Activated CD8-positive, alpha-beta memory T cell treated with anti-CD3 and anti-CD28 coated beads, Interleukin-2, amount 10 ng/mL, durations not matched to agents 7 days and 5 days (primary cell): ENCODE data around the gene ATRAID. TPM values are rescaled to one million over a fixed set of nuclear protein-coding genes. Genes with fewer than 3 reads are reported as not detected.
A peak's percentile ranks its signal among the peaks of the same experiment; 100 is the strongest.

Experiments
- ATAC-seq: fragments of 150-1000 bp; cut with Tn5 transposase; one replicate; pipeline ENCODE4 v1.10.0; 2021; ENCODE audit warnings: moderate library complexity
- CTCF ChIA-PET: fragments of 350-600 bp; sonication (Branson Sonifier 250); formaldehyde crosslinking; loops from one replicate; lab custom pipeline; 2021; ENCODE audit warnings: antibody characterized with exemption; lab: Charles Lee
- DNase-seq: peaks from one replicate; pipeline ENCODE4 v3.0.0-alpha.2; 2020
- H3K27ac Mint-ChIP-seq: one replicate; pipeline ENCODE4 v1.8.0; 2021; ENCODE audit warnings: mild to moderate bottlenecking, mixed read lengths
- H3K27me3 Mint-ChIP-seq: one replicate; pipeline ENCODE4 v1.8.0; 2021; ENCODE audit warnings: mixed read lengths
- H3K36me3 Mint-ChIP-seq: one replicate; pipeline ENCODE4 v1.8.0; 2021; ENCODE audit warnings: mild to moderate bottlenecking, mixed read lengths
- H3K4me1 Mint-ChIP-seq: one replicate; pipeline ENCODE4 v1.8.0; 2021; ENCODE audit warnings: mixed read lengths
- H3K4me3 Mint-ChIP-seq: one replicate; pipeline ENCODE4 v1.8.0; 2021; ENCODE audit warnings: mild to moderate bottlenecking, moderate library complexity, mixed read lengths
- H3K9me3 Mint-ChIP-seq: one replicate; pipeline ENCODE4 v1.8.0; 2022; ENCODE audit warnings: low read depth, mixed read lengths
- total RNA-seq, 2 experiments: library from RNA; stranded (reverse); gene quantifications; one replicate each; pipeline ENCODE4 v1.2.3, GENCODE V29; 2021

Gene ATRAID
- total RNA-seq, 2 experiments from 2014 or later = 78.6 to 84.0 TPM

DNA sequence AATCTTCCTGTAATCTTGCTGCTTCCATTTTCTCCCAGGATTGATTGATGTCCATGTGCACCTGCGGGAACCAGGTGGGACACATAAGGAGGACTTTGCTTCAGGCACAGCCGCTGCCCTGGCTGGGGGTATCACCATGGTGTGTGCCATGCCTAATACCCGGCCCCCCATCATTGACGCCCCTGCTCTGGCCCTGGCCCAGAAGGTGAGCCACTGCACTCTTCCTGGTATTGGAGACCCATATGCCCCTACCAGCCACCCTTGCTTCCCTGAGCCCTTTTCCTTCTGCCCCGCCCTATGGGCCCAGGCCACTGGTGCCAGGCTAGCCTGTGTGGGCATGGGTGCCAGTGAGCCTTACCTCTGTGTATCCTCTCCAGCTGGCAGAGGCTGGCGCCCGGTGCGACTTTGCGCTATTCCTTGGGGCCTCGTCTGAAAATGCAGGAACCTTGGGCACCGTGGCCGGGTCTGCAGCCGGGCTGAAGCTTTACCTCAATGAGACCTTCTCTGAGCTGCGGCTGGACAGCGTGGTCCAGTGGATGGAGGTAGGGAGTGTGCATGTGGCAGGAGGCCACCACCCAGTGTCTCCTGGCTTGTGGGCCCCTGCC is 25.6 kb downstream of the ATRAID start:
- H3K27ac Mint-ChIP-seq = no peak overlapping the region
- DNase-seq = no peak
- H3K27me3 Mint-ChIP-seq = no peaks in the 10 kb centered on the region
- H3K4me3 Mint-ChIP-seq = no peak overlapping the region
- peaks cover 59% of the 10 kb centered on the region for H3K36me3 Mint-ChIP-seq
- no peaks in the 10 kb centered on the region for H3K9me3 Mint-ChIP-seq
- CTCF ChIA-PET = interaction anchor here (1.9 kb wide), 1 partner anchor 42 kb away, joined by 6 read pairs; no protein-coding TSS in a partner anchor
- ATAC-seq = no peak
- peaks cover 7% of the 10 kb centered on the region for H3K4me1 Mint-ChIP-seq

DNA sequence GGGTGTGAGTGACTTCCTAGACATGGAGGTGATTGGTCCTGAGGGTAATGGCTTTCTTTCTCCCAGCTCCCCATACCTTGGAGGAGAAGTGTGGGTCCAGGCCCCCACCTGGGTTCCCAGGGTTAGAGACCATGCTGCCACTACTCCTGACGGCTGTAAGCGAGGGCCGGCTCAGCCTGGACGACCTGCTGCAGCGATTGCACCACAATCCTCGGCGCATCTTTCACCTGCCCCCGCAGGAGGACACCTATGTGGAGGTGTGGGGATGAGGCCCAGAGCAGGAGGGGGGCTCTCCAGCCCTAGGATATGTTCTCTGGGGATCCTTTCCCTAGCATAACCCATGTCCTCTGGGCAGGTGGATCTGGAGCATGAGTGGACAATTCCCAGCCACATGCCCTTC is 27.1 kb downstream of the ATRAID start:
- no peak for ATAC-seq
- H3K27ac Mint-ChIP-seq = no peak overlapping the region
- CTCF ChIA-PET = no interaction called here
- H3K9me3 Mint-ChIP-seq = no peaks in the 10 kb centered on the region
- DNase-seq = no peak
- no peak overlapping the region for H3K4me3 Mint-ChIP-seq
- peaks cover 7% of the 10 kb centered on the region for H3K4me1 Mint-ChIP-seq
- no peaks in the 10 kb centered on the region for H3K27me3 Mint-ChIP-seq
- H3K36me3 Mint-ChIP-seq = peaks cover 49% of the 10 kb centered on the region

- no peak overlapping the region for H3K4me3 Mint-ChIP-seq
- no peaks in the 10 kb centered on the region for H3K27me3 Mint-ChIP-seq
- peaks cover 7% of the 10 kb centered on the region for H3K4me1 Mint-ChIP-seq
- H3K9me3 Mint-ChIP-seq = no peaks in the 10 kb centered on the region
- DNase-seq (no peak), ATAC-seq (no peak)
- CTCF ChIA-PET = interaction anchor here (1.8 kb wide), 1 partner anchor 40 kb away, joined by 5 read pairs; no protein-coding TSS in a partner anchor
- H3K27ac Mint-ChIP-seq = no peak overlapping the region
- H3K36me3 Mint-ChIP-seq = peaks cover 44% of the 10 kb centered on the region
These were observed 28.6 kb downstream of the ATRAID start for GRCh38 chr2:27240406-27240805.

DNA sequence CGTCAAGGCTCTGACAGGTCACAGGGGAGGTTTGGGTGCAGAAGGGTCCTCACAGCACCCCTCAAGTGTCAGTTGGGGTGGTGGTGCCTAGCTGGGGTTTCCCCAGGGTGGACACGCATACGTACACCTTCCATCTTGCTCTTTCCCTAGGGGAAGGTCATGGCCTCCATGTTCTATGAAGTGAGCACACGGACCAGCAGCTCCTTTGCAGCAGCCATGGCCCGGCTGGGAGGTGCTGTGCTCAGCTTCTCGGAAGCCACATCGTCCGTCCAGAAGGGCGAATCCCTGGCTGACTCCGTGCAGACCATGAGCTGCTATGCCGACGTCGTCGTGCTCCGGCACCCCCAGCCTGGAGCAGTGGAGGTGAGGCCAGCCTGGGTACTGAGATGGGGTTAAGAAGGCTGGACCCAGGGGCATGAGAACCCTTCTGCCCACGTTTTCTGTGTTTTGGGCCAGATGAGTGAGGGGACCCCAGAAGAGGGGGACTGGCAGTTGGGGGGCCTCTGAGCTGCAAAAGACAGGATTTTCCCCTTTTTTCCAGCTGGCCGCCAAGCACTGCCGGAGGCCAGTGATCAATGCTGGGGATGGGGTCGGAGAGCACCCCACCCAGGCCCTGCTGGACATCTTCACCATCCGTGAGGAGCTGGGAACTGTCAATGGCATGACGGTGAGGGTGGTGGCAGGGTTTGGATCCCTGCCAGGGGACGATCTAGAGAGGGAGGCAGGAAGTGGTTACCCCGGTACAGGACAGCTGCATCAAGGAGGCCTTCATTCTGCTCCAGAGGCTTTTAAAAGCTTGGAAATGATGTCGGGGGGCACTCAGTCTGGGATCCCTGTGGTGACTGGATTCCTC is 30.1 kb downstream of the ATRAID start:
- Mint-ChIP-seq H3K27ac (peak overlapping the region; percentile 43), H3K4me1 (peaks cover 7% of the 10 kb centered on the region), H3K27me3 (no peaks in the 10 kb centered on the region), H3K9me3 (no peaks in the 10 kb centered on the region), H3K36me3 (peaks cover 34% of the 10 kb centered on the region), H3K4me3 (no peak overlapping the region)
- ATAC-seq = peak; percentile 20
- DNase-seq = no peak
- CTCF ChIA-PET = interaction anchor here (1.0 to 1.8 kb wide), 3 partner anchors 22 to 38 kb away, joined by 3 to 5 read pairs (median 4); no protein-coding TSS in a partner anchor

DNA sequence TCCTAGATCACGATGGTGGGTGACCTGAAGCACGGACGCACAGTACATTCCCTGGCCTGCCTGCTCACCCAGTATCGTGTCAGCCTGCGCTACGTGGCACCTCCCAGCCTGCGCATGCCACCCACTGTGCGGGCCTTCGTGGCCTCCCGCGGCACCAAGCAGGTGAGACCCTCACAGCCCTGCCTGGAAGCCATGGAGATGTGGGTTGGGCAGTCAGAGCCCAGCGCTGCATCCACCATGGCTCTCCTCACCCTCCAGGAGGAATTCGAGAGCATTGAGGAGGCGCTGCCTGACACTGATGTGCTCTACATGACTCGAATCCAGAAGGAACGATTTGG is 30.7 kb downstream of the ATRAID start:
- Mint-ChIP-seq H3K27me3 (no peaks in the 10 kb centered on the region), H3K4me1 (peaks cover 7% of the 10 kb centered on the region), H3K36me3 (peaks cover 30% of the 10 kb centered on the region), H3K27ac (no peak overlapping the region), H3K4me3 (no peak overlapping the region), H3K9me3 (no peaks in the 10 kb centered on the region)
- DNase-seq = no peak
- CTCF ChIA-PET = interaction anchor here (1.2 kb wide), 1 partner anchor 21 kb away, joined by 4 read pairs; no protein-coding TSS in a partner anchor
- no peak for ATAC-seq

- H3K27ac Mint-ChIP-seq = no peak overlapping the region
- CTCF ChIA-PET = no interaction called here
- ATAC-seq = no peak
- H3K27me3 Mint-ChIP-seq = peaks cover 6% of the 10 kb centered on the region
- no peaks in the 10 kb centered on the region for H3K9me3 Mint-ChIP-seq
- H3K36me3 Mint-ChIP-seq = peaks cover 22% of the 10 kb centered on the region
- H3K4me3 Mint-ChIP-seq = no peak overlapping the region
- peaks cover 7% of the 10 kb centered on the region for H3K4me1 Mint-ChIP-seq
- DNase-seq = no peak
These were observed 31.7 kb downstream of the ATRAID start for GRCh38 chr2:27243391-27244130.

DNA sequence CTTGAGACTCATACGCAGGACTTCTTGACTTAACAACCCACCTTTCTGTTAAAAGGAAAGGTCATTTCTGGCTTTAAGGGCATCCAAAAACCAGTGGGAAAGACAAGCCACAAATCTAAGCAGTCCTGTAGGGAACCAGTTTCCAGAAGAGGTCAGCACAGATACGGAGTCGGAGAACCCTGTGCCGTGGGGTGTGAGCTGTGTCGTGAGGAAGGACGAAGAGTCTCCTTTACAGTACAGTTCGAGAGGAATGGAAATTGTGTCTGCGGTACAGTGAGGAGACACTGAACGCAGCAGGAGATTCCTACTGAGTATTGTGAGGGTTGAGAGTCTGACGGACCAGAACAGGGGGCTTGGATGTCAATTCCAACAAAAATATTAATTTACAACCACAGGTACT is 33.3 kb downstream of the ATRAID start:
- H3K27ac Mint-ChIP-seq = no peak overlapping the region
- no peaks in the 10 kb centered on the region for H3K9me3 Mint-ChIP-seq
- peaks cover 12% of the 10 kb centered on the region for H3K36me3 Mint-ChIP-seq

DNA sequence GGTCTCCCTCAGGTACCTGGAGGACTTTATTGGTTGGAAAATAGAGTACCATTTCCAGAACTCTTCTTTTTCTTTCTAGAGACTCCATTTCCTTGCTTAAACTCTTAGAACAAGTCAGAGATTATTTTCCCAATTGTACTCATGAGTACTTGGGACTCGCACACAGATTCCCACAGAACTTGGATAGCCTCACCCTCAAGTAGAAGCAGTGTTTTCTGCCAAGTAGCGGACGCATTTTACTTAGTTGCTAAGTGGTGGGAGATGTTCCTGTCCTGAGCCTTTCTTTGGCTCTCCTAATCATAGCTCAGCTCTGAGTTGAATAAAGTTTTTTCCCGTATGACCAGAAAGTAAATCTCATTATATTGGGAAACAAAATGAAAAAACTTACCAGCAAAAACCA is 33.8 kb downstream of the ATRAID start:
- Mint-ChIP-seq H3K27me3 (peaks cover 6% of the 10 kb centered on the region), H3K9me3 (no peaks in the 10 kb centered on the region), H3K4me3 (no peak overlapping the region), H3K27ac (no peak overlapping the region), H3K36me3 (peaks cover 8% of the 10 kb centered on the region), H3K4me1 (peaks cover 7% of the 10 kb centered on the region)
- ATAC-seq (no peak), DNase-seq (no peak)
- CTCF ChIA-PET = interaction anchor here (1.5 kb wide), 2 partner anchors 34 to 56 kb away, joined by 4 read pairs; no protein-coding TSS in a partner anchor

More for the DNA sequence above, 33.3 kb downstream of the ATRAID start:
- CTCF ChIA-PET = interaction anchor here (1.5 kb wide), 2 partner anchors 35 to 56 kb away, joined by 4 read pairs; no protein-coding TSS in a partner anchor
- ATAC-seq = no peak
- Mint-ChIP-seq H3K4me1 (peaks cover 7% of the 10 kb centered on the region), H3K27me3 (peaks cover 6% of the 10 kb centered on the region), H3K4me3 (no peak overlapping the region)
- DNase-seq = no peak

- DNase-seq = no peak
- peaks cover 9% of the 10 kb centered on the region for H3K27me3 Mint-ChIP-seq
- CTCF ChIA-PET = interaction anchor here (1.3 to 5.9 kb wide), 3 partner anchors 33 to 55 kb away, joined by 3 to 51 read pairs (median 5); partner anchors contain the start of gene TRIM54
- H3K27ac Mint-ChIP-seq = no peak overlapping the region
- ATAC-seq = no peak
- no peaks in the 10 kb centered on the region for H3K9me3 Mint-ChIP-seq
- no peaks in the 10 kb centered on the region for H3K4me1 Mint-ChIP-seq
- H3K36me3 Mint-ChIP-seq = no peaks in the 10 kb centered on the region
- H3K4me3 Mint-ChIP-seq = no peak overlapping the region
These were observed 36.1 kb downstream of the ATRAID start for GRCh38 chr2:27247893-27248292.

DNA sequence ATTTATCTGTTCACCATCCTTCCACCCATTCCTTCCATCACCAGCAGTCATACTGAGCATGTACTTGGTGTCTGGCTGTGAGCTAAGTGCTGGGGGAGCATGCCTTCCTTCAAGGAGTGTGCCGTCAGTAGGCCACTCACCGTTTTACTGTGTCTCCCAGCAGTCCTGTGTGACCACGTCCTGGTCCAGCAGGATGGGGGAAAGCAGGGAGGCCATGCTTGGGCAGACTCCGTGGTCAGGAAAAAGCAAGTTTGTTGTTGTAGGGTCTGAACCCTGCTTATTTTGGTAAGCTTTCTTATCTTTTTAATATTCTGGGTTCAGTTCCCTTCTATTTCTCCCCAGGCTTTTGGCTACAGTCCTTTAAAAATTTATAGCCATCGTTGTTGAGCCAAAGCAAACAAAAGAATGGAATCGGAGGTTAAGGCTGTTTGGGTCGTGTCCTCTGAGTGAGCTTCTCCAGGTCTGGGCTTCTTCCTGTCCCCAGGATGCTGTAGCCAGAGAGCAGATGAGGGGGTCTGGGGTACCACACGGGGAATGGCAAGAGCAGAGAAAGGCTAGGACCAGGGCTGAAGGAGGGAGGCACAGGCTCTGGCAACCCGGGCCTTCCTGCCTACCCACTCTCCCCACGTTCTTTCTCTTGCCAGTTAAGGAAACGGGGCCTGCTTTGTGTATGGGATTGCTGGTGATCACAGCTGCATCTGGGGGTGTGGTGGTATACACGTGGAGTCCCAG is 37.5 kb downstream of the ATRAID start:
- Mint-ChIP-seq H3K36me3 (no peaks in the 10 kb centered on the region), H3K27ac (no peak overlapping the region)

DNA sequence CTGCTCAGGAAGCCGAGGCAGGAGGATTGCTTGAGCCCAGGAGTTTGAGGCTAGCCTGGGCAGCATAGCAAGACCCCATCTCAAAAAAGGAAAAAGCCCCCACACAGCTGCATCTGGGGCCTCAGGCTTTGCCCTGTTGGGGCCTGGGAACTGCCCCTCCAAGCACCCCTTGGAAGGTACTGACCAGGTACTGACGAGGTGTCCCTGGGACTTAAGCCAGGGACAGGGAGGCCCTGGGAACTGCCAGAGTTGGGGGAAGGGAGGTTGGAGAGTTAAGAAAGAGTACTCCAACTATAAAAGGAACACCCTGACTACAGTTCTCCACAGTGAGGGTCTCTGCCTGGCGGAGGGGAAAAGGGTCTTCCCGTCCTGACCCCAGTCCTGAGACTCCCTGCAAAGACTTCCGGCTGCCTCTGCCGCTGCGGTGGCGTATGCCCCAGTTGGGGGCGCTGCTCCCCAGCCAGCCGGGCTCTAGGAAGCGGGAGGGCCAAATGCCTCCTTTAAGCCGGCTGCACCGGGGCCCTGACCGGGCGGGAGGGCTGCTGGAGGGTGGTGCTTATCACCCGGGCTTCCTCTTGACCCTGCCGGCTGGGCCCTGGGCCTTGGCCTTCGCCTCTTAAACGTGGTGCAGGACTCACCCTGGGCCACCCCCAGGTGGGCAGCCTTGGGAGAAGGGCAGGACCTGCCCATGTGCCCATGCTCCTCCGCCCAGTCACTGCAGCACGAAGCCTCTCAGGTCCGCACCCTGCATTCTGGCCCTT is 38.2 kb downstream of the ATRAID start:
- no peak overlapping the region for H3K4me3 Mint-ChIP-seq
- no peak overlapping the region for H3K27ac Mint-ChIP-seq
- H3K9me3 Mint-ChIP-seq = no peaks in the 10 kb centered on the region
- no peaks in the 10 kb centered on the region for H3K36me3 Mint-ChIP-seq
- DNase-seq (peak; percentile 70), ATAC-seq (peak; percentile 83)
- H3K27me3 Mint-ChIP-seq = peaks cover 22% of the 10 kb centered on the region
- H3K4me1 Mint-ChIP-seq = no peaks in the 10 kb centered on the region
- CTCF ChIA-PET = interaction anchor here (0.7 to 5.9 kb wide), 8 partner anchors 15 to 121 kb away, joined by 3 to 51 read pairs (median 4); partner anchors contain the start of gene TRIM54

More for the DNA sequence above, 37.5 kb downstream of the ATRAID start:
- Mint-ChIP-seq H3K9me3 (no peaks in the 10 kb centered on the region), H3K27me3 (peaks cover 15% of the 10 kb centered on the region), H3K4me1 (no peaks in the 10 kb centered on the region), H3K4me3 (no peak overlapping the region)
- DNase-seq = no peak
- ATAC-seq = no peak
- CTCF ChIA-PET = interaction anchor here (0.7 to 5.9 kb wide), 9 partner anchors 10 to 122 kb away, joined by 3 to 51 read pairs (median 3); partner anchors contain the start of gene TRIM54
